Gastrocnemius medialis (tissue), 4 donors: ENCODE data around the gene SSTR4.

Source experiments
- POLR2A ChIP-seq, 2 donors: fragments of 450-650 bp; IDR thresholded peaks; one replicate each; pipeline ENCODE4 v1.6.1; 2017; ENCODE audit warnings: antibody characterized with exemption in 2 of 2, mild to moderate bottlenecking in 2 of 2, moderate library complexity in 2 of 2
- TF ChIP-seq, protein P1 (sequence below), 5 experiments: fragments of 450-650 bp in 3 of 5; fragments of 200-600 bp in 2 of 5; sonication (generic) in 2 of 5; IDR thresholded peaks in 4 of 5; conservative IDR thresholded peaks in 1 of 5; 1 replicate in 4 of 5; 2 replicates in 1 of 5; pipeline ENCODE4 v1.5.1; 2016 to 2019; ENCODE audit warnings: antibody characterized with exemption in 5 of 5, mild to moderate bottlenecking in 3 of 5, moderate library complexity in 3 of 5

DNA sequence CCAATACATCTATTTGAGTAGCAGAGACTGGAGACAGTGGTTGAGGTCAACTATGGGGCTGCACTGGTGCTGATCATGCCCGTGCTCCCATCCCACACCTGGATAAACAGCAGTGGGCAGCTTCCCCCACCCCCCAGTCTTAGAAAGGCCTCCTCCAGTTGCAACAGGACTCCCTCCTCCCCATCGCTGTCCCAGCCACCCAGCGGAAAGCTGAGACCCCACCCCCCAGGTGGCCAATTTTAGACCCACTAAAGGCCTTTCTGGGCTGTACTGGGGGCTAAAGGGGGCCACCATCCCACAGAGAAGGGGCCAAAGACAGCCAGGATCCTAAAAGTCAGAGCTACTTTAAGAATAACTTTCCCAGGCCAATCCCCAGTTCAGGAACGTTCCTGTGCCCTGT is 1.2 kb upstream of the SSTR4 start:
- TF ChIP-seq, protein P1, sequence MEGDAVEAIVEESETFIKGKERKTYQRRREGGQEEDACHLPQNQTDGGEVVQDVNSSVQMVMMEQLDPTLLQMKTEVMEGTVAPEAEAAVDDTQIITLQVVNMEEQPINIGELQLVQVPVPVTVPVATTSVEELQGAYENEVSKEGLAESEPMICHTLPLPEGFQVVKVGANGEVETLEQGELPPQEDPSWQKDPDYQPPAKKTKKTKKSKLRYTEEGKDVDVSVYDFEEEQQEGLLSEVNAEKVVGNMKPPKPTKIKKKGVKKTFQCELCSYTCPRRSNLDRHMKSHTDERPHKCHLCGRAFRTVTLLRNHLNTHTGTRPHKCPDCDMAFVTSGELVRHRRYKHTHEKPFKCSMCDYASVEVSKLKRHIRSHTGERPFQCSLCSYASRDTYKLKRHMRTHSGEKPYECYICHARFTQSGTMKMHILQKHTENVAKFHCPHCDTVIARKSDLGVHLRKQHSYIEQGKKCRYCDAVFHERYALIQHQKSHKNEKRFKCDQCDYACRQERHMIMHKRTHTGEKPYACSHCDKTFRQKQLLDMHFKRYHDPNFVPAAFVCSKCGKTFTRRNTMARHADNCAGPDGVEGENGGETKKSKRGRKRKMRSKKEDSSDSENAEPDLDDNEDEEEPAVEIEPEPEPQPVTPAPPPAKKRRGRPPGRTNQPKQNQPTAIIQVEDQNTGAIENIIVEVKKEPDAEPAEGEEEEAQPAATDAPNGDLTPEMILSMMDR (IDR thresholded peaks at IDR 0.05 in 4 of 5, conservative IDR thresholded peaks at IDR 0.05 in 1 of 5), result no peak
- no peak for TF ChIP-seq POLR2A (IDR thresholded peaks at IDR 0.05)
